ENCODE measurements around the gene ATRNL1.

- TF ChIP-seq POLR2AphosphoS5 (IDR thresholded peaks at IDR 0.05; ENCODE audit: low read depth, low read length) = no peak
- no peak for TF ChIP-seq RFX5 (IDR thresholded peaks at IDR 0.05; ENCODE audit: low read length)
- no peak for TF ChIP-seq MAX (IDR thresholded peaks at IDR 0.05; ENCODE audit: low read depth)
- no peak for TF ChIP-seq CTCF (IDR thresholded peaks at IDR 0.05)
- no peak for TF ChIP-seq RAD21 (IDR thresholded peaks at IDR 0.05; ENCODE audit: low read length)
- no peak for TF ChIP-seq EZH2phosphoT487 (IDR thresholded peaks at IDR 0.05; ENCODE audit: borderline replicate concordance, low read depth)
- no peak for TF ChIP-seq SIN3A (IDR thresholded peaks at IDR 0.05; ENCODE audit: borderline replicate concordance, low read depth, low read length)
- no peak for TF ChIP-seq SMC3 (IDR thresholded peaks at IDR 0.05; ENCODE audit: low read depth, low read length)
- TF ChIP-seq REST (IDR thresholded peaks at IDR 0.05; ENCODE audit: low read depth, low read length) = no peak
Observed at GRCh38 chr10:115774721-115775120, 681.6 kb downstream of the ATRNL1 start.
